HepG2 (cell line): ENCODE data around the gene SMC1A. TPM values are rescaled to one million over a fixed set of nuclear protein-coding genes. Genes with fewer than 3 reads are reported as not detected.

ENCODE experiments used
- ATAC-seq: fragments of 200-7000 bp; cut with Tn5 transposase; 3 replicates; pipeline ENCODE4 v1.9.1; 2020; ENCODE audit warnings: mild to moderate bottlenecking, moderate library complexity
- BruUV-seq: library from RNA; stranded (reverse); fragments of 400-500 nt; replicated peaks from 2 replicates; lab custom pipeline; 2021; lab: Mats Ljungman, UMichigan
- CTCF ChIA-PET: fragments of 300-600 bp; formaldehyde crosslinking; extraction: SDS; loops from one replicate; lab custom pipeline; 2021; ENCODE audit warnings: low total read pairs, inconsistent platforms, low intra/inter-chr PET ratio; lab: Yijun Ruan, JAX
- POLR2A ChIA-PET: fragments of 350-600 bp; sonication (Branson Sonifier 250); formaldehyde crosslinking; loops from one replicate; lab custom pipeline; 2020; ENCODE audit warnings: antibody characterized with exemption, inconsistent platforms; lab: Yijun Ruan, JAX
- DNase-seq: peaks from one replicate; pipeline ENCODE4 v3.0.0-alpha.2; 2015; ENCODE audit warnings: low spot score
- FAIRE-seq: peaks from 3 replicates; lab custom pipeline; 2011; peaks lifted over from hg19 to GRCh38; lab: Jason Lieb, UNC
- H2AFZ ChIP-seq: one replicate; pipeline ENCODE4 v1.6.1; 2011; ENCODE audit warnings: low read length, inconsistent platforms
- H3K27ac ChIP-seq: fragments of 300-600 bp; 3 replicates; pipeline ENCODE4 v1.8.0; 2011; ENCODE audit warnings: mixed run types, mild to moderate bottlenecking, mixed read lengths, low read length, inconsistent platforms; ENCODE audit not compliant: insufficient read depth; ENCODE audit errors: extremely low read length
- H3K27me3 ChIP-seq, 2 experiments: fragments of 200-600 bp in 1 of 2; 2 replicates in 1 of 2; 3 replicates in 1 of 2; pipeline versions ENCODE4 v1.6.0 to v1.8.0; 2011; ENCODE audit warnings: low read length in 2 of 2, mild to moderate bottlenecking in 2 of 2, moderate library complexity in 2 of 2, inconsistent platforms in 1 of 2; ENCODE audit not compliant: insufficient read depth in 2 of 2, control insufficient read depth in 1 of 2
- H3K36me3 ChIP-seq, 2 experiments: fragments of 200-600 bp in 1 of 2; replicated peaks in 1 of 2; 2 replicates in 1 of 2; 3 replicates in 1 of 2; pipeline versions ENCODE4 v1.5.1 to v1.8.0; 2011; ENCODE audit warnings: low read length in 2 of 2, inconsistent platforms in 1 of 2; ENCODE audit not compliant: insufficient read depth in 2 of 2, control insufficient read depth in 1 of 2
- H3K4me1 ChIP-seq: 2 replicates; pipeline ENCODE4 v1.5.1; 2012; ENCODE audit warnings: low read length, inconsistent platforms; ENCODE audit not compliant: insufficient read depth
- H3K4me2 ChIP-seq: 2 replicates; pipeline ENCODE4 v1.6.0; 2011; ENCODE audit warnings: low read depth, low read length, inconsistent platforms
- H3K4me3 ChIP-seq, 3 experiments: fragments of 200-600 bp in 1 of 3; sonication (generic), shearing (Covaris generic) in 1 of 3; replicated peaks in 1 of 3; 2 replicates each; pipeline ENCODE4 v1.5.1; 2011 to 2016; ENCODE audit warnings: low read length in 3 of 3, inconsistent platforms in 2 of 3, low read depth in 2 of 3, mild to moderate bottlenecking in 2 of 3, control low read depth in 1 of 3, mixed read lengths in 1 of 3; ENCODE audit not compliant: insufficient read depth in 1 of 3
- H3K79me2 ChIP-seq: one replicate; pipeline ENCODE4 v1.6.1; 2011; ENCODE audit warnings: low read length, inconsistent platforms; ENCODE audit not compliant: insufficient read depth
- H3K9ac ChIP-seq: 2 replicates; pipeline ENCODE4 v1.6.0; 2011; ENCODE audit warnings: mild to moderate bottlenecking, low read depth, low read length, inconsistent platforms; ENCODE audit not compliant: insufficient read depth
- H3K9me3 ChIP-seq: 2 replicates; pipeline ENCODE4 v1.5.1; 2012; ENCODE audit warnings: mild to moderate bottlenecking, low read length
- H4K20me1 ChIP-seq: 2 replicates; pipeline ENCODE4 v1.6.0; 2011; ENCODE audit warnings: inconsistent platforms, mild to moderate bottlenecking, low read length, moderate library complexity; ENCODE audit not compliant: insufficient read depth
- AKAP8 ChIP-seq: sonication (generic); formaldehyde crosslinking; IDR thresholded peaks from 2 replicates; pipeline ENCODE4 v1.5.1; 2020; ENCODE audit warnings: mild to moderate bottlenecking, missing genetic modification reagents
- DNMT1 ChIP-seq: sonication (generic); formaldehyde crosslinking; IDR thresholded peaks from 2 replicates; pipeline ENCODE4 v1.5.1; 2020; ENCODE audit warnings: mild to moderate bottlenecking, missing genetic modification reagents
- KLF6 ChIP-seq: IDR thresholded peaks from 2 replicates; pipeline ENCODE4 v1.8.0; 2016; ENCODE audit warnings: missing biosample characterization, missing genetic modification reagents
- MAFF ChIP-seq: IDR thresholded peaks from 2 replicates; pipeline ENCODE4 v1.6.1; 2011; ENCODE audit warnings: low read depth, low read length, improper control_type of control experiment
- MAFK ChIP-seq, 2 experiments: IDR thresholded peaks in 1 of 2; conservative IDR thresholded peaks in 1 of 2; 2 replicates each; pipeline ENCODE4 v1.6.1; 2011; ENCODE audit warnings: improper control_type of control experiment in 2 of 2, low read length in 2 of 2
- MED1 ChIP-seq: sonication (generic); formaldehyde crosslinking; IDR thresholded peaks from 2 replicates; pipeline ENCODE4 v1.4.0; 2020; ENCODE audit warnings: missing genetic modification reagents
- NR0B2 ChIP-seq: sonication (generic); formaldehyde crosslinking; IDR thresholded peaks from 2 replicates; pipeline ENCODE4 v1.4.0; 2020; ENCODE audit warnings: mild to moderate bottlenecking, missing genetic modification reagents
- PCBP2 ChIP-seq: fragments of 200-400 bp; formaldehyde crosslinking; optimal IDR thresholded peaks from 2 replicates; pipeline ENCODE3; 2018; ENCODE audit warnings: low read length, low read depth; ENCODE audit not compliant: poor library complexity, severe bottlenecking
- YEATS2 ChIP-seq: sonication (generic); formaldehyde crosslinking; IDR thresholded peaks from 2 replicates; pipeline ENCODE4 v1.4.0; 2020; ENCODE audit warnings: missing genetic modification reagents, borderline replicate concordance
- YY1 ChIP-seq: IDR thresholded peaks from 2 replicates; pipeline ENCODE4 v1.6.1; 2011; ENCODE audit warnings: low read length, low read depth, moderate library complexity, mild to moderate bottlenecking; ENCODE audit not compliant: insufficient read depth, insufficient replicate concordance
- ZBTB1 ChIP-seq: sonication (generic); formaldehyde crosslinking; IDR thresholded peaks from 2 replicates; pipeline ENCODE4 v1.4.0; 2020; ENCODE audit warnings: missing genetic modification reagents, borderline replicate concordance
- ZBTB38 ChIP-seq: sonication (generic); formaldehyde crosslinking; IDR thresholded peaks from 2 replicates; pipeline ENCODE4 v1.5.1; 2020; ENCODE audit warnings: mild to moderate bottlenecking, missing genetic modification reagents
- ZNF124 ChIP-seq: sonication (generic); formaldehyde crosslinking; IDR thresholded peaks from 2 replicates; pipeline ENCODE4 v1.4.0; 2020; ENCODE audit warnings: missing genetic modification reagents
- ZNF253 ChIP-seq: sonication (generic); formaldehyde crosslinking; IDR thresholded peaks from 2 replicates; pipeline ENCODE4 v1.8.0; 2022; ENCODE audit warnings: mild to moderate bottlenecking, missing genetic modification reagents, borderline replicate concordance
- ZNF343 ChIP-seq: sonication (generic); formaldehyde crosslinking; IDR thresholded peaks from 2 replicates; pipeline ENCODE4 v1.4.0; 2020; ENCODE audit warnings: mild to moderate bottlenecking, missing genetic modification reagents
- ZNF510 ChIP-seq: sonication (generic); formaldehyde crosslinking; IDR thresholded peaks from 2 replicates; pipeline ENCODE4 v1.4.0; 2020; ENCODE audit warnings: low read depth, mild to moderate bottlenecking, missing genetic modification reagents
- ZNF569 ChIP-seq: sonication (generic); formaldehyde crosslinking; IDR thresholded peaks from 2 replicates; pipeline ENCODE4 v1.5.0; 2020; ENCODE audit warnings: mild to moderate bottlenecking, missing genetic modification reagents, moderate library complexity, borderline replicate concordance
- ZNF782 ChIP-seq: sonication (generic); formaldehyde crosslinking; IDR thresholded peaks from 2 replicates; pipeline ENCODE4 v1.4.0; 2020; ENCODE audit warnings: missing genetic modification reagents, mild to moderate bottlenecking, borderline replicate concordance
- ZNF841 ChIP-seq: sonication (generic); formaldehyde crosslinking; IDR thresholded peaks from 2 replicates; pipeline ENCODE4 v1.8.1; 2023; ENCODE audit warnings: missing genetic modification reagents, borderline replicate concordance
- WGBS: methylation state at CpG from one replicate; pipeline ENCODE4 v1.1.6; 2017; ENCODE audit warnings: low lambda C conversion rate; 5-methylcytosine and 5-hydroxymethylcytosine counted together
- in situ Hi-C: cut with HindIII; loops from 2 replicates; pipeline ENCODE4 v1.10.0; 2017; ENCODE audit warnings: low pct_unique_long_range_greater_than_20kb; ENCODE audit not compliant: extremely low pct_ligation_motif_present
- intact Hi-C: fragments of 100-400 bp; cut with micrococcal nuclease; formaldehyde crosslinking; loops from one replicate; pipeline ENCODE4 v1.10.0; 2022; ENCODE audit not compliant: unreplicated experiment
- polyA plus RNA-seq, 8 experiments: library from polyadenylated mRNA; depleted of rRNA in 3 of 8; stranded (reverse) in 7 of 8; unstranded in 1 of 8; fragments of >200 nt; fragmentation: Illumina TruSeq in 4 of 8; extraction: Trizol in 4 of 8; gene quantifications; 2 replicates each; pipeline versions ENCODE4 v1.2.1 to v1.2.3, GENCODE V29; 2011 to 2016; ENCODE audit warnings: low read depth in 4 of 8, missing spikeins in 1 of 8, mixed read lengths in 1 of 8; ENCODE audit not compliant: insufficient read depth in 1 of 8
- total RNA-seq, 5 experiments: library from RNA; depleted of rRNA; stranded (reverse); fragments of >200 nt; fragmentation: Illumina TruSeq; extraction: Trizol; gene quantifications; 2 replicates each; pipeline ENCODE4 v1.2.3, GENCODE V29; 2016; ENCODE audit warnings: low read depth in 1 of 5
- TF ChIP-seq, protein P1 (sequence below): sonication (generic); formaldehyde crosslinking; IDR thresholded peaks from 2 replicates; pipeline ENCODE4 v1.5.1; 2020; ENCODE audit warnings: mild to moderate bottlenecking, missing genetic modification reagents, borderline replicate concordance

SMC1A gene
- total and polyA plus RNA-seq, 2 of the 13 experiments (the other 11 are each of a cell fraction or from before 2014, with no cell fraction given), result 9.4 to 46.6 TPM

DNA sequence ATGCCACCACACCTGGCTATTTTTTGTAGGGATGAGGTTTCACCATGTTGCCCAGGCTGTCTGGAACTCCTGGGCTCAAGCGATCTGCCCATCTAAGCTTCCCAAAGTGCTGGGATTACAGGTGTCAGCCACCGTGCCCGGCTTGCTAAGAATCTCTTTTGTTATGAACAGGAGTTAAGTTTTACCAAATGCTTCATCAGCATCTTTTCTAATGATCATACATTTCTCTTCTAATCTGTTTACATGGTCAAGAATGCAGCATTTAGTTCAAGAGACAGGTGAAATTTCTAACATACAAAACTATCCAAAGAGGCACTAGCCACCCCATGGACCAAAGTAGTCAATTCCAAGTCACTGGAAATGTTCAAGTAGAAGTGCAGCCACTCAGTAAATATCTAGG, 88.6 kb downstream of the SMC1A start:
- intact Hi-C loops, result no loop called here

GRCh38 chrX:53332204-53332603, 90.2 kb downstream of the SMC1A start:
- H4K20me1 ChIP-seq, result no peaks in the 10 kb centered on the region
- no peak for FAIRE-seq
- DNase-seq, result no peak
- H3K4me3 ChIP-seq, result no peak overlapping the region
- H2AFZ ChIP-seq, result no peak overlapping the region
- H3K4me1 ChIP-seq, result no peaks in the 10 kb centered on the region
- TF ChIP-seq DNMT1 (CRISPR knock-in tag), result no peak
- no peak for TF ChIP-seq YEATS2 (CRISPR knock-in tag)
- no peak for TF ChIP-seq ZNF343 (CRISPR knock-in tag)
- TF ChIP-seq ZBTB1 (CRISPR knock-in tag), result no peak
- no peak for TF ChIP-seq KLF6 (CRISPR knock-in tag)
- TF ChIP-seq ZNF253, result no peak
- no peak for TF ChIP-seq ZNF124
- no peak for TF ChIP-seq ZNF510
- no peak for TF ChIP-seq YY1
- no peak for TF ChIP-seq AKAP8 (CRISPR knock-in tag)
- TF ChIP-seq NR0B2, result no peak
- TF ChIP-seq, protein P1, sequence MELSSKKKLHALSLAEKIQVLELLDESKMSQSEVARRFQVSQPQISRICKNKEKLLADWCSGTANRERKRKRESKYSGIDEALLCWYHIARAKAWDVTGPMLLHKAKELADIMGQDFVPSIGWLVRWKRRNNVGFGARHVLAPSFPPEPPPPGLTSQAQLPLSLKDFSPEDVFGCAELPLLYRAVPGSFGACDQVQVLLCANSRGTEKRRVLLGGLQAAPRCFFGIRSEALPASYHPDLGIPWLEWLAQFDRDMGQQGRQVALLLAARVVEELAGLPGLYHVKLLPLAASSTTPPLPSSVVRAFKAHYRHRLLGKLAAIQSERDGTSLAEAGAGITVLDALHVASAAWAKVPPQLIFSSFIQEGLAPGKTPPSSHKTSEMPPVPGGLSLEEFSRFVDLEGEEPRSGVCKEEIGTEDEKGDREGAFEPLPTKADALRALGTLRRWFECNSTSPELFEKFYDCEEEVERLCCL (CRISPR knock-in tag), result no peak
- H3K9ac ChIP-seq, result no peak overlapping the region
- 50% methylated on average over 2 of the region's 5 CpGs for WGBS
- no peaks in the 10 kb centered on the region for H3K9me3 ChIP-seq
- intact Hi-C loops, result no loop called here
- ATAC-seq, result no peak
- no peaks in the 10 kb centered on the region for H3K79me2 ChIP-seq
- CTCF ChIA-PET, result no interaction called here
- POLR2A ChIA-PET, result no interaction called here
- H3K4me2 ChIP-seq, result no peak overlapping the region
- no TSS peak for BruUV-seq
- no peak overlapping the region for H3K27ac ChIP-seq
- no peaks in the 10 kb centered on the region for H3K36me3 ChIP-seq
- in situ Hi-C loops, result no loop called here
- peaks cover 0 to 2% of the 10 kb centered on the region in 2 experiments; a peak in 1 of 5 replicates for H3K27me3 ChIP-seq

More for the DNA sequence above, 88.6 kb downstream of the SMC1A start:
- no peak overlapping the region for H3K27ac ChIP-seq
- no peak overlapping the region for H2AFZ ChIP-seq
- no peaks in the 10 kb centered on the region for H4K20me1 ChIP-seq
- no peaks in the 10 kb centered on the region for H3K4me1 ChIP-seq
- no TSS peak for BruUV-seq
- ATAC-seq, result no peak
- no peaks in the 10 kb centered on the region for H3K79me2 ChIP-seq
- POLR2A ChIA-PET, result no interaction called here
- peaks cover 0 to 2% of the 10 kb centered on the region in 2 experiments; a peak in 1 of 5 replicates for H3K27me3 ChIP-seq
- CTCF ChIA-PET, result no interaction called here
- H3K4me2 ChIP-seq, result no peak overlapping the region
- FAIRE-seq, result no peak
- DNase-seq, result no peak
- TF ChIP-seq ZBTB38 (CRISPR knock-in tag) (no peak), MED1 (CRISPR knock-in tag) (no peak), MAFF (peak; percentile 26; the same call in 1 of the 2 replicates), PCBP2 (no peak), ZNF782 (no peak), ZNF841 (CRISPR knock-in tag) (no peak), ZNF569 (CRISPR knock-in tag) (no peak), MAFK (conservative IDR thresholded peaks at IDR 0.05 in 1 of 2, IDR thresholded peaks at IDR 0.05 in 1 of 2; ENCODE audit: low read length in 2 of 2) (peak in 1 of 2 experiments; percentile 48; a peak in 2 of 4 replicates)
- no peak overlapping the region for H3K4me3 ChIP-seq
- WGBS, result 0% methylated on average over 3 of the region's 3 CpGs
- no peaks in the 10 kb centered on the region for H3K36me3 ChIP-seq
- H3K9me3 ChIP-seq, result no peaks in the 10 kb centered on the region
- in situ Hi-C loops, result no loop called here
- H3K9ac ChIP-seq, result no peak overlapping the region
